ENCODE measurements around the gene FBXW8.

Gene FBXW8

GRCh38 chr12:116882742-116883141 is 28.0 kb upstream of the FBXW8 start:
- DNase-seq, result no peak
- peaks cover 88% of the 10 kb centered on the region for H3K27me3 Mint-ChIP-seq (ENCODE audit: low read depth, poor library complexity)

GRCh38 chr12:116884871-116885270 is 25.9 kb upstream of the FBXW8 start:
- peaks cover 85% of the 10 kb centered on the region for H3K27me3 Mint-ChIP-seq (ENCODE audit: low read depth, poor library complexity)

More at GRCh38 chr12:116882742-116883141, 28.0 kb upstream of the FBXW8 start:
- peaks cover 42% of the 10 kb centered on the region for H3K4me1 Mint-ChIP-seq
- no peaks in the 10 kb centered on the region for H3K9me3 Mint-ChIP-seq
- no peak overlapping the region for H3K27ac Mint-ChIP-seq
- no peak for TF ChIP-seq CTCF (IDR thresholded peaks at IDR 0.05)
- H3K4me3 Mint-ChIP-seq, result peak overlapping the region; percentile 82
- no peaks in the 10 kb centered on the region for H3K36me3 Mint-ChIP-seq (ENCODE audit: low read depth)

GRCh38 chr12:116885491-116885890 is 25.3 kb upstream of the FBXW8 start:
- no peaks in the 10 kb centered on the region for H3K36me3 Mint-ChIP-seq (ENCODE audit: low read depth)
- H3K4me3 Mint-ChIP-seq, result no peak overlapping the region
- H3K27me3 Mint-ChIP-seq (ENCODE audit: low read depth, poor library complexity), result peaks cover 84% of the 10 kb centered on the region
- TF ChIP-seq CTCF (IDR thresholded peaks at IDR 0.05), result no peak
- peaks cover 21% of the 10 kb centered on the region for H3K4me1 Mint-ChIP-seq
- peaks cover 3% of the 10 kb centered on the region for H3K9me3 Mint-ChIP-seq
- H3K27ac Mint-ChIP-seq, result no peak overlapping the region
- no peak for DNase-seq

More at GRCh38 chr12:116884871-116885270, 25.9 kb upstream of the FBXW8 start:
- Mint-ChIP-seq H3K36me3 (ENCODE audit: low read depth) (no peaks in the 10 kb centered on the region), H3K4me3 (no peak overlapping the region), H3K4me1 (peaks cover 27% of the 10 kb centered on the region), H3K27ac (no peak overlapping the region), H3K9me3 (no peaks in the 10 kb centered on the region)
- no peak for DNase-seq
- no peak for TF ChIP-seq CTCF (IDR thresholded peaks at IDR 0.05)

- Mint-ChIP-seq H3K27ac (no peak overlapping the region), H3K36me3 (ENCODE audit: low read depth) (no peaks in the 10 kb centered on the region), H3K4me1 (peaks cover 10% of the 10 kb centered on the region), H3K4me3 (no peak overlapping the region), H3K27me3 (ENCODE audit: low read depth, poor library complexity) (peaks cover 78% of the 10 kb centered on the region), H3K9me3 (peaks cover 10% of the 10 kb centered on the region)
- no peak for DNase-seq
- no peak for TF ChIP-seq CTCF (IDR thresholded peaks at IDR 0.05)
These were observed 23.5 kb upstream of the FBXW8 start for GRCh38 chr12:116887244-116887643.

GRCh38 chr12:116887897-116888296 is 22.9 kb upstream of the FBXW8 start:
- Mint-ChIP-seq H3K27ac (no peak overlapping the region), H3K27me3 (ENCODE audit: low read depth, poor library complexity) (peaks cover 72% of the 10 kb centered on the region), H3K4me3 (no peak overlapping the region), H3K4me1 (peaks cover 6% of the 10 kb centered on the region), H3K36me3 (ENCODE audit: low read depth) (no peaks in the 10 kb centered on the region), H3K9me3 (peaks cover 12% of the 10 kb centered on the region)
- no peak for TF ChIP-seq CTCF (IDR thresholded peaks at IDR 0.05)
- DNase-seq, result no peak

- DNase-seq, result no peak
- Mint-ChIP-seq H3K4me3 (no peak overlapping the region), H3K9me3 (peaks cover 12% of the 10 kb centered on the region), H3K4me1 (peaks cover 6% of the 10 kb centered on the region), H3K27ac (no peak overlapping the region), H3K27me3 (ENCODE audit: low read depth, poor library complexity) (peaks cover 55% of the 10 kb centered on the region), H3K36me3 (ENCODE audit: low read depth) (no peaks in the 10 kb centered on the region)
- no peak for TF ChIP-seq CTCF (IDR thresholded peaks at IDR 0.05)
These were observed 20.4 kb upstream of the FBXW8 start for GRCh38 chr12:116890330-116890729.

Measured in nephron progenitor cell (in vitro differentiated cells).